ENCODE data around the gene TMEM62. TPM values are rescaled to one million over a fixed set of nuclear protein-coding genes. Genes with fewer than 3 reads are reported as not detected.

The TMEM62 gene
- total and polyA plus RNA-seq, 8 donors = 16.7 to 31.0 (median 19.7) TPM

DNA sequence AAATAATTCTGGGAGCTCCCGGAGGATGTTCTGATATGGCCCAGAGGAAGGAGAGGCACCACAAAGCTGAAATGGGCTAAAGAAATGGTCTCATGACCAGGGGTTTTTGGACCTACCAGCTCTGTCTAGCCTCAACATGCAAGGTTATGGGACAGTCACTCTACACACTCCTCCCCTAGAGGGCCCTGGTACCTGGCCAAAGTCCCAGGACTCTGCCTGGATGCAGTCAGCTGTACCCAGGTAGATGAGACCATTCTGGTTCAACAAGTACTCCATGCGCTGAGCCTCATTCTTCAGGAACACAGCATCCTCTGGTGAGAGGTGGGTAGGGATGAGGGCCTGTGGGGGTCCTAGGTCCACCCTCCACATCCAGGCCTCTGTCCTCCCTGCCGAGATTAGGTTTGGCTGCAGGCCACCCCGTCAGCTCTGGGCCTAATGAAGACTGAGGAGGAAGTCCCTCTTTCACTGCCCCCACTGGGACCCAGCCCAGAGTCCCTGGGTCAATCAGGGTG lies 77.9 kb downstream of the TMEM62 start:
- Histone ChIP-seq H3K27ac (no peak overlapping the region), H3K9me3 (no peaks in the 10 kb centered on the region), H3K4me3 (no peak overlapping the region), H3K4me1 (no peaks in the 10 kb centered on the region), H3K27me3 (peaks cover 0 to 29% of the 10 kb centered on the region in 2 donors), H3K36me3 (no peaks in the 10 kb centered on the region)
- DNase-seq (no peak), ATAC-seq (no peak)
- TF ChIP-seq, protein P1, sequence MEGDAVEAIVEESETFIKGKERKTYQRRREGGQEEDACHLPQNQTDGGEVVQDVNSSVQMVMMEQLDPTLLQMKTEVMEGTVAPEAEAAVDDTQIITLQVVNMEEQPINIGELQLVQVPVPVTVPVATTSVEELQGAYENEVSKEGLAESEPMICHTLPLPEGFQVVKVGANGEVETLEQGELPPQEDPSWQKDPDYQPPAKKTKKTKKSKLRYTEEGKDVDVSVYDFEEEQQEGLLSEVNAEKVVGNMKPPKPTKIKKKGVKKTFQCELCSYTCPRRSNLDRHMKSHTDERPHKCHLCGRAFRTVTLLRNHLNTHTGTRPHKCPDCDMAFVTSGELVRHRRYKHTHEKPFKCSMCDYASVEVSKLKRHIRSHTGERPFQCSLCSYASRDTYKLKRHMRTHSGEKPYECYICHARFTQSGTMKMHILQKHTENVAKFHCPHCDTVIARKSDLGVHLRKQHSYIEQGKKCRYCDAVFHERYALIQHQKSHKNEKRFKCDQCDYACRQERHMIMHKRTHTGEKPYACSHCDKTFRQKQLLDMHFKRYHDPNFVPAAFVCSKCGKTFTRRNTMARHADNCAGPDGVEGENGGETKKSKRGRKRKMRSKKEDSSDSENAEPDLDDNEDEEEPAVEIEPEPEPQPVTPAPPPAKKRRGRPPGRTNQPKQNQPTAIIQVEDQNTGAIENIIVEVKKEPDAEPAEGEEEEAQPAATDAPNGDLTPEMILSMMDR (IDR thresholded peaks at IDR 0.05) = no peak
- intact Hi-C loops (cut with DNase I) = no loop called here

DNA sequence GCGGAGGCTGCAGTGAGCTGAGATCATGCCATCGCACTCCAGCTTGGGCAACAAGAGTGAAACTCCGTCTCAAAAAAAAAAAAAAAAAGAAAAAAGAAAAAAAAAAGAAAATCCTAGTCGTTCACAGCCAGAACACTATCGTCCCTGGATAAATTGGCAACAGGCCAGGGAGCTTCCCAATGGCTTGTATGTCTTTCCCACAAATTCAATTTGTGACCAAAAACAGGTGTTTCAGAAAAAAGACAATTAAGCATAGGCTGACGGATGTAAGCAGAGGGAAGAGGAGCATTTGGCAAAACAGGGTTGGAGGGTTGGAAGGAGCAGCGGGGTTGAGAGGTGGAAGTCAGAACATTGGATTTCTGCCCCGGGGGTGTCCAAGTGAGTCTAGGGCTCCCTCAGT lies 78.9 kb downstream of the TMEM62 start:
- Histone ChIP-seq H3K4me1 (no peaks in the 10 kb centered on the region), H3K27ac (no peak overlapping the region), H3K36me3 (no peaks in the 10 kb centered on the region), H3K4me3 (no peak overlapping the region), H3K9me3 (no peaks in the 10 kb centered on the region), H3K27me3 (peaks cover 0 to 29% of the 10 kb centered on the region in 2 donors)
- intact Hi-C loops (cut with DNase I) = no loop called here
- DNase-seq (no peak), ATAC-seq (no peak)
- TF ChIP-seq, protein P1 (IDR thresholded peaks at IDR 0.05) = no peak

DNA sequence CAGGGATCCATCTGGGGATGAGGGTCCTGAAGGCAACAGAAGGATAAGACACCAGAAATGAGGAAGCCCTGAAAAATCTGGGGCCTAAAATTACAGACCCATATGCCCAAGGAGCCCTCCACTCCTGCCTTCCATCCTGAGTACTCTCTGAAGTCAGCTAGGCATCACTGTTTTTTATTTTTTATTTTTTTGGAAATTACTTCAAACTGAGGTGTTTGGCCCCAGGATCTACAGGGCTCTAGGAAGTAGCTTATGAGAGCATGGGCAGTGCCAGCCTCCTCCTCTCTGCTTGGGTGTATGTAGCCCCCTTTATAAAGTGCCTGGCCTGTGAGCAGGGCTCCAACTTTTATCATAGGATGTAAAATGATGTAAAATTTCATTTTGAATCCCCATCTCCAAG lies 79.6 kb downstream of the TMEM62 start:
- no peaks in the 10 kb centered on the region for H3K4me1 ChIP-seq
- DNase-seq (no peak), ATAC-seq (no peak)
- no peak overlapping the region for H3K27ac ChIP-seq
- TF ChIP-seq, protein P1 (IDR thresholded peaks at IDR 0.05) = no peak
- H3K4me3 ChIP-seq = no peak overlapping the region
- peaks cover 0 to 26% of the 10 kb centered on the region in 2 donors for H3K27me3 ChIP-seq
- H3K36me3 ChIP-seq = no peaks in the 10 kb centered on the region
- H3K9me3 ChIP-seq = no peaks in the 10 kb centered on the region
- intact Hi-C loops (cut with DNase I) = no loop called here

DNA sequence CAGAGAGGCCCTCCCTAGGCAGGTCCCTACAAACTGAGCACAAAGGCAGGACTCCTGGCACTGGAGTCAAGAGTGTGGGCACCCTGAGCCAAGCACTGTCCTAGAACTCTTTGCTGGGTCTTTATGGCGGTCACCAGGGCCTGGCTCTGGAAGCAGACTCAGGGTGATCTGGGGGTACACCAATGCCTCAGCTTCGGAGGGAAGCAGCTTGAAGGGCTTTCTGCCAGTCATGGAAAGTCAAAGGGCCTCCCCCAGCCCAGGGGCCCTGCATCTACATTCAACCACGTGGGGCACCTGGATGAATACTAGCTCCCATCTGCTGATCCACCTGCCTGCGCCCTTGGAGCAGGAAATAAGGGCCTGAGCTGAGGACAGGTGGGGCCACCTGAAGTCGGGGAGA lies 80.1 kb downstream of the TMEM62 start:
- Histone ChIP-seq H3K4me1 (no peaks in the 10 kb centered on the region), H3K27ac (no peak overlapping the region), H3K27me3 (peaks cover 0 to 21% of the 10 kb centered on the region in 2 donors), H3K36me3 (no peaks in the 10 kb centered on the region), H3K9me3 (no peaks in the 10 kb centered on the region), H3K4me3 (no peak overlapping the region)
- DNase-seq = no peak
- intact Hi-C loops (cut with DNase I) = no loop called here
- no peak for ATAC-seq
- TF ChIP-seq, protein P1 (IDR thresholded peaks at IDR 0.05) = no peak

DNA sequence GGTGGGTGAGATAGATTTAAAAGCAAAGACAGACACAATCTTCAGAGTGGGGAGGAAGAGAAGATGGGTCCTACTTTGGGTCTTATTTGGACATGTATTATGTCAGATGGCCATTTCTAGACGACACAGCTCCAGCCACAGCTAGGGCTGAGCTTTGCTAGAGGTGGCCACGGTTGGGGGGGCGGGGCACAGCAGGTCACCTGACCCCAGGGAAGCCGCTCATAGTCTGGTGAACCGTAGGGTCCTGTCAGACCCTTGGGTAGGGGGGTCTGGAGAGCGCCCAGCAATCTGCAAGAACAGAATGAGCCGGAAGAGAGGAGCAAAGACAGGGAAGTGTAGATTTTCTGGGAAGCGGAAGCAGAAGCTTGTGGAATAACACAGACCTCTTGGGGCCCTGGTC lies 80.8 kb downstream of the TMEM62 start:
- ATAC-seq (no peak), DNase-seq (no peak)
- Histone ChIP-seq H3K27ac (no peak overlapping the region), H3K4me1 (no peaks in the 10 kb centered on the region), H3K4me3 (no peak overlapping the region), H3K27me3 (peaks cover 0 to 14% of the 10 kb centered on the region in 2 donors), H3K9me3 (no peaks in the 10 kb centered on the region), H3K36me3 (no peaks in the 10 kb centered on the region)
- intact Hi-C loops (cut with DNase I) = no loop called here
- TF ChIP-seq, protein P1 (IDR thresholded peaks at IDR 0.05) = no peak

Data from left lung (tissue), 10 donors.